Measurements from ENCODE around the gene TMEM184C. TPM values are rescaled to one million over a fixed set of nuclear protein-coding genes. Genes with fewer than 3 reads are reported as not detected.

The TMEM184C gene
- total RNA-seq, 6 experiments from 2014 or later, result 19.0 to 25.3 (median 21.3) TPM

DNA sequence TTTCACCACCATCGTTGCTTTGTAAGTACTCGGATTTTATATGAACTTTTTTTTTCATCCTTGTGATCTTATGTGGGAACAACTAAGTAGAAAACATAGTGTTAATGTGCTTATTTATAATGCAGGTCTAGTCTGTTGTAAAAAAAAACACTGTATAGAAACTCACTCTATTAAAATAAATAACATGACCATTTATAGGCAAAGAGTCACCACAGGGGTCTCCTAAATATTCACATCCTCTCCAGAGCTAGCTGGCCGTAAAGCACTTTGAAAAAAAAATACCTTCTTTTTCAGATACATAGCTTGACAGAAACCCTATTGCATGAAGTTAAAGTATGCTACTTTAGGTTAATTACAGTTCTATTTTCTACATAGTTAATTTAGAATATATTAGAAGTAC lies 11.2 kb downstream of the TMEM184C start:
- Histone ChIP-seq H3K27me3 (no peaks in the 10 kb centered on the region), H3K36me3 (peaks cover 0 to 76% (median 10%) of the 10 kb centered on the region in 4 donors), H3K27ac (no peak overlapping the region), H3K4me3 (no peak overlapping the region), H3K4me1 (no peaks in the 10 kb centered on the region), H3K9me3 (no peaks in the 10 kb centered on the region)
- ATAC-seq, result no peak
- DNase-seq, result no peak
- intact Hi-C loops (cut with DNase I), result no loop called here
- TF ChIP-seq, protein P1, sequence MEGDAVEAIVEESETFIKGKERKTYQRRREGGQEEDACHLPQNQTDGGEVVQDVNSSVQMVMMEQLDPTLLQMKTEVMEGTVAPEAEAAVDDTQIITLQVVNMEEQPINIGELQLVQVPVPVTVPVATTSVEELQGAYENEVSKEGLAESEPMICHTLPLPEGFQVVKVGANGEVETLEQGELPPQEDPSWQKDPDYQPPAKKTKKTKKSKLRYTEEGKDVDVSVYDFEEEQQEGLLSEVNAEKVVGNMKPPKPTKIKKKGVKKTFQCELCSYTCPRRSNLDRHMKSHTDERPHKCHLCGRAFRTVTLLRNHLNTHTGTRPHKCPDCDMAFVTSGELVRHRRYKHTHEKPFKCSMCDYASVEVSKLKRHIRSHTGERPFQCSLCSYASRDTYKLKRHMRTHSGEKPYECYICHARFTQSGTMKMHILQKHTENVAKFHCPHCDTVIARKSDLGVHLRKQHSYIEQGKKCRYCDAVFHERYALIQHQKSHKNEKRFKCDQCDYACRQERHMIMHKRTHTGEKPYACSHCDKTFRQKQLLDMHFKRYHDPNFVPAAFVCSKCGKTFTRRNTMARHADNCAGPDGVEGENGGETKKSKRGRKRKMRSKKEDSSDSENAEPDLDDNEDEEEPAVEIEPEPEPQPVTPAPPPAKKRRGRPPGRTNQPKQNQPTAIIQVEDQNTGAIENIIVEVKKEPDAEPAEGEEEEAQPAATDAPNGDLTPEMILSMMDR (IDR thresholded peaks at IDR 0.05), result no peak
- TF ChIP-seq POLR2A (IDR thresholded peaks at IDR 0.05), result no peak
- 97% methylated on average over 3 of the region's 3 CpGs for WGBS (ENCODE audit: insufficient coverage, low coverage, low lambda C conversion rate, missing lambda C conversion rate)

DNA sequence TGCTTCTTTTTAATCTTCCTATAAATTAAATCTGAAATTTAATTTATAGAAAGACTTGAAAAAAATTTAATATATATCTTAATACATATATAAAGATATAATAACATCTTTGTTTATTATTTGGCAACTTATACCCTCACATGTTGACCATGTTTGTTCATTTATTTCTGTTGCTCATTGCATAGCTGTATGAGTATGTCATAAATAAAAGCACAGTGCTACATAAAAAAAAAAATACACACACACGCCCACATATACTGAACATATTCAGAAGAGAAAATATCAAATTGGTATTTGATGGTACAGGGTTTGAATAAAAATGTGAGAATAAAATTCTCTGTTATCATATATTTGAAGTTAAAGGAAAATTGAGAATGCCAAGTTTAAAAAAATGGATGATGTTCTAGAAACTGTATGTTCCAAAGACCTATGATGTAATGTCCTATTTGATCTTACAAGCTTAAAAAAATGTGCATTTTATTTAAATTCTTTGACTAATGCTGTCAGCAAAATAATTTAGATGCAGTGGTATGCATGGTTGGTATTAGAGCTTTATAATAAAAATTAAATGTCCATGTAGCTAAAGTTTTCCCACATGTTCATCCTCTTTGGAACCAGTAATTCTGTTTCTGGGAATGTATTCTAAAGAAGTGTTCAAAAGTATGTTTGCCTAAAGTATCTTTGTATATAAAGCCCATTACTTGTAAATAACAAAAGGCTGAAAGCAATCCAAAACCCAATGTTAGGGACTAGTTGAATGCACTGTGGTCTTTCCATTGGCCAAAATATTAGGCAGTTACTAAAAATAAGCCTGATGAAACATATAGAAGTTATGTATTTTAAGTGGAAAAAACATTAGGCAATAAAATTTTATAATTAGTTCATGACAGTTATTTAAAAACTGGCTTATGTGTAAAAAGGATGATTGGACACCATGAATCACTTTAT lies 12.9 kb downstream of the TMEM184C start:
- no peak overlapping the region for H3K4me3 ChIP-seq
- DNase-seq (no peak), ATAC-seq (no peak)
- no peak for TF ChIP-seq POLR2A (IDR thresholded peaks at IDR 0.05)
- TF ChIP-seq, protein P1 (IDR thresholded peaks at IDR 0.05), result no peak
- H3K27ac ChIP-seq, result no peak overlapping the region
- no peaks in the 10 kb centered on the region for H3K27me3 ChIP-seq
- H3K9me3 ChIP-seq, result no peaks in the 10 kb centered on the region
- intact Hi-C loops (cut with DNase I), result no loop called here
- no peaks in the 10 kb centered on the region for H3K4me1 ChIP-seq
- 100% methylated on average over 1 of the region's 1 CpG for WGBS (ENCODE audit: insufficient coverage, low coverage, low lambda C conversion rate, missing lambda C conversion rate)
- peaks cover 0 to 75% (median 5%) of the 10 kb centered on the region in 4 donors for H3K36me3 ChIP-seq

GRCh38 chr4:147633113-147633512 lies 15.9 kb downstream of the TMEM184C start:
- DNase-seq (no peak), ATAC-seq (no peak)
- H3K27ac ChIP-seq, result no peak overlapping the region
- no peaks in the 10 kb centered on the region for H3K27me3 ChIP-seq
- H3K4me3 ChIP-seq, result no peak overlapping the region
- H3K36me3 ChIP-seq, result peaks cover 0 to 68% (median 5%) of the 10 kb centered on the region in 4 donors
- no peaks in the 10 kb centered on the region for H3K9me3 ChIP-seq
- TF ChIP-seq, protein P1 (IDR thresholded peaks at IDR 0.05), result no peak
- TF ChIP-seq POLR2A (IDR thresholded peaks at IDR 0.05), result no peak
- 93% methylated on average over 3 of the region's 3 CpGs for WGBS (ENCODE audit: insufficient coverage, low coverage, low lambda C conversion rate, missing lambda C conversion rate)
- intact Hi-C loops (cut with DNase I), result no loop called here
- H3K4me1 ChIP-seq, result no peaks in the 10 kb centered on the region

- Histone ChIP-seq H3K27me3 (no peaks in the 10 kb centered on the region), H3K9me3 (no peaks in the 10 kb centered on the region), H3K4me1 (no peaks in the 10 kb centered on the region), H3K36me3 (peaks cover 0 to 66% (median 5%) of the 10 kb centered on the region in 4 donors), H3K27ac (no peak overlapping the region), H3K4me3 (no peak overlapping the region)
- intact Hi-C loops (cut with DNase I), result no loop called here
- ATAC-seq (no peak), DNase-seq (no peak)
- TF ChIP-seq POLR2A (IDR thresholded peaks at IDR 0.05), result no peak
- TF ChIP-seq, protein P1 (IDR thresholded peaks at IDR 0.05), result no peak
- WGBS (ENCODE audit: insufficient coverage, low coverage, low lambda C conversion rate, missing lambda C conversion rate), result 94% methylated on average over 1 of the region's 1 CpG
Observed at GRCh38 chr4:147633643-147634042, 16.4 kb downstream of the TMEM184C start.
